ENCODE data around the gene PRMT7. TPM values are rescaled to one million over a fixed set of nuclear protein-coding genes. Genes with fewer than 3 reads are reported as not detected.

PRMT7 gene
- total RNA-seq, 1 donor from 2014 or later, result 30.9 TPM

DNA sequence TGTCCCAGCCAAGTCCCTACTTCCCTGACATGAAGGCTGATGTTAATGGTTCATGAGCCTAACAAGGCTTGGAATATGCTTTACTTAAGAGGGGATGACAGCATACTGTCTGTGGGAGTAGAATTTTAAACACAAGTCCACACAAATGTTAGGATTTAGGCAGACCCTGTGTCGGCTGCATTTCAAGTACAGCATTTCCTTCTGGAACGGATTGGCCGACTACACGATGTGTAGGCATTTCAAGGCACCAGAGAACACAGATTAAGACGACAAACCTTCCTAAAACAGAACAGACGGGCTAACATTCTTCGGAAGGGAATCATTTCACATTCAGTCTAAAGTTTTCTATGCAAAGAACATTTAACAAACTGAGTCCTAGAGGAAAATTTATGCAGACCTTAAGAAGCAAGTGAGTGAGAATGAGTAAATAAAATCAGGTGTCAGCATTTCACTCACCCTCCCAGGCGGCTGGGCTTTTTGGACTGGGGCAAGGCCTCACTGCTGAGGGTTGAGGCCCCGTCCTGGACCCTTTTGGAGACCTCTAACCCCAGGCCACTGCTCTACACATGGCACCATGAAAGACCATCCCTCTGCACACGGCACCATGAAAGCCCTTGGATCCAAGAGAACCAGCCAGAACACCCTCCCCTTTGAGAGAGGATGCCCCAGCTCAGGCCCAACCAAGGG, 70.0 kb downstream of the PRMT7 start:
- no peak for ATAC-seq
- DNase-seq, result no peak
- intact Hi-C loops (cut with micrococcal nuclease), result no loop called here

DNA sequence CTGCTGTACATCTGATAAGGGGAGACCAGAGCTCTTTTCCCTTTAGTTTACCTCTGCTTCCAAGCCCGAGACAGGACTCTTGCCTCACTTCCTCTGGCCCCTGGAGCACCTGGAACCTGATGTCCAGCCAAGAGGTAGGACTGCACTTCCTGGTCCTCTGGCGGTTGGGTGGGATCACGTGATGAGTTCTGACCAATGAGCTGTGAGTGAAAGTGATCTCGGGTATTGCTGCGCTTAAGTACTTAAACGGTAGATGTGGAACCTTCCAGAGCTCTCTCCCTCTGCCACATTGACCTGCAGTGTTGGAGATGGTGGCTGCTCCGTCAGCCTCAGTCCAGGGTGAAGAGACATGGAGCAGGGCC, 70.5 kb downstream of the PRMT7 start:
- intact Hi-C loops (cut with micrococcal nuclease), result no loop called here
- no peak for DNase-seq
- no peak for ATAC-seq

DNA sequence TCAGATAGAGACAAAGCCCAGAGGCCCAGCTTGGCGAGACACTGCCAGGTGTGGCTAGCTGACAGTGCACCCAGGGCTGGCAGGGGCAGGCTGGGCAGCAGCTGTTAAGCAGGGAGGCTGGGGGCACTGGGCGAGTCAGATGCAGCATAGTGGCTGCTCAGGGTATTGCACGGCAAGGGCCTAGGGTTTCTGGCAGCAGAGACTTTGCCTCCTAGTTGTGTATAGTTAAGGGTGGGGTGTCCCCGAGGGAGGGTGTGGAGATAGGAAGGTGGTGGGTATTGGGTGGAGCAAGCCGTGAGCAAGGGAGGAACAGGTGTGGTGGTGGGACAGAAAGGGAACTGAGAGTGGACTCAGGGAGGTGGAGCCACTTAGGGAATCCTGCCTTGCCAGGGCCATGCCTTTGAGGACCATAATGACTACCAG, 71.5 kb downstream of the PRMT7 start:
- DNase-seq, result no peak
- intact Hi-C loops (cut with micrococcal nuclease), result no loop called here
- no peak for ATAC-seq

DNA sequence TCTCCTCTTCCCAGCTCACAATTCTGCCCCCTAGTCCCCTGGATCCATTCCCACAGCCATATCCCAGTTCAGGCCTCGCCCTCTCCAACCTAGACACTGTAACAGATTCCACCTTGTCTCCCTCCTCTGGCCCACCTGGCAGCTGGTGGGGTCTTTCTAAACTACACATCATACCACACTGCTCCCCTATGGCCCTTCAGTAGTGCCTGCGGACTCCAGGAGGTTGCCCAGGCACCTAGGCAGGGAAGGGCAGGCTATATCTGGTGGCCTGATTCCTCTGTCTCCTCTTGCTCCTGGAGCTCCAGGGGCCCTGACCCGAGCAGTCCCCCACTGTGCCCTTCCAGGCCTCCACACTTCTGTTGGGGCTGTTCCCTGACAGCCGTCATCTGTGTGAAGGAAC, 73.0 kb downstream of the PRMT7 start:
- intact Hi-C loops (cut with micrococcal nuclease), result no loop called here
- ATAC-seq (no peak), DNase-seq (no peak)

DNA sequence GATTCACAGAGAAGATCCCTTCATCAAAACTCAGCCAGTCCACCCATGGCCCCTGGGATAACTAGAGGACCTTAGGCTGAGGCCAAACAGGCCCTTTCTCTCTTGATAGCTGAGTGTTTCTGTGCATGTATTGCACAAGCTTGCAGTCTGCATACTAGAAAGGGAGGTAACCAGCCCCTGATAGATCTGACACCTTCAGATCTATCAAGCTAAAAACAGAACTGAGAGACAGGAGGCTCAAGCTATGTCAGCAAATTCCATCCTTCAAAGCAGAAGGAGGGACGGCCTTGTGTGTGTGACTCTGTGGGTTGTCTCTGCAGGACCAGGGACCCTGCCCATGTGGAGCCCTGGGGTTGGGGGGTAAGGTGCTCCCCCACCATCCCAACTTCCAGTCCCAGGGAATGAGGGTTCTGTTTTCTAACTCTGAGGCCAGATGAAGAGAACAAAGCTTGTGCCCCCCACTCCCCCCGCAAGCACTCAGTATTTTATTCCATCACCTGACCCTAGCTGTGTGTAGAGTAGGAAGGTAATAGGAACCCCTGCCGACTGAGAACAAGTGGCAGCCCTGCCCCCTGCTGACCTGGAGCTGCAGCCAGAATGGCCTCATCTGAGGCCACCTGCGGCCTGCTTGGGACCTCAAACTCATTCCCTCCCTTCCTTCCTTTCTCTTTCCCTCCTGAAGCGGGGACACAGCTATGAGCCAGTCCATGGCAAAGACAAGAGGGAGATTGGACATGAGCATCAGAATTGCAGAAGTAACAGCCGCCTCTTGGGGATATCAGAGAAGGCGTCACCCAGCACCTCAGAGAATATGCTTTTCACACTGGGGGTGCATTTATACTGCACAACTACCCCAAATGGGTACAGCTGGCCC, 73.7 kb downstream of the PRMT7 start:
- intact Hi-C loops (cut with micrococcal nuclease), result no loop called here
- DNase-seq (no peak), ATAC-seq (no peak)

DNA sequence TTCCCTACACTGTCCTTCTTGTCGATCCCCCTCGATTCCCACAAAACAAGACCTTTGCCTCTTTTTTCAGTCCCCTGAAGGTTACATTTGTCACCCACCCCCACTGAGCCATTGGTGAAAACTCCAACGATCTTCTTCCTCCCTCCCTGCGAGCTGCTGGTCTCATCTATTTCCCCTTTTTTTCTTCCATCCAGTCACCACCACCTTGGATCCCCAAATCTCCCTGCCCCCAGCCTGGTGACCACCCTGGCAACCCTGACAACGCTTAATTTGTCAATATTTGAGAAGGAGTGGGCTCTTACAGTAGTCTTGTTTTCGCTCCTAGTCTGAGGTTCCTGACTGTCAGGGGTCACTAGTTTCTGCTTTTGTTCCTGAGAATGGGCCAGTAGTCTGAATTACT, 74.6 kb downstream of the PRMT7 start:
- DNase-seq (no peak), ATAC-seq (no peak)
- intact Hi-C loops (cut with micrococcal nuclease), result no loop called here

DNA sequence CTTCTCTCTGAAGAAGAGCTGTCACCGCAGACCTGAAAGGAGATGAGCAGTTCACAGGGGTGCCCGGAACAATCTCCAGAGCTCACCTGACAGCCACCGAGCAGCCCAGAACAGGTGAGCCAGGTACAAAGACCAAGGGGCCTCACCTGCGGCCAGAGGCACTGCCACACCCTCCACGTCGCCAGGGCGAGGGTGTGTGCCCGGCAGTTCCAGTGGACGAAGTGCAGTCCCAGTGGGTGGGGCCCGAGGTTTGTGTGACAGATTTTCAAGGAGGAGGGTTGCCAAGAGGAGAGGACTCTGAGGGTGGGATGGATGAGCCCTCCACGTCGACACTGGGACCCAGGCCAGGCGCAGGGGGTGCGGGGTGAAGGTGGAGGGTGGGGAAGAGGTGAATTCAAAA, 75.8 kb downstream of the PRMT7 start:
- ATAC-seq (no peak), DNase-seq (no peak)
- intact Hi-C loops (cut with micrococcal nuclease), result no loop called here

DNA sequence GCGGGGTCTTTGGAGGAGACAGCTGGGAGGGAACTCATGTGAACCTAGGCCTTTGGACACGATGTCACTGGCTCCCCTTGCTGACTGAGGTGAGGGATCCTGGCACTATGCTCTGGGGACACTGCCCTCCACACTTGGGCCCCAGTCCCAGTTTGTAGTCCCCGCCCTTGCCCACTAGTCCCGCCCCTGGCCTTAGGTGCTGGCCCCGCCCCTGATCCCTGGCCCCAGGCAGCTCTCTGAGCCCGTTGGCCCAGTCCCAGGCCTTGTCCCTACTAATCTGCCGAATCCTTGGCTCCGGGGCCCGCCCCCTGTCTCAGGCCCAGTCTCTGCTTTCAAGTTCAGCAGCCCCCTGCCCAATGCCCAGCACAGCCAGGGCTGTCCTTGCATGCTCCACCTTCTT, 76.5 kb downstream of the PRMT7 start:
- no peak for DNase-seq
- intact Hi-C loops (cut with micrococcal nuclease), result no loop called here

DNA sequence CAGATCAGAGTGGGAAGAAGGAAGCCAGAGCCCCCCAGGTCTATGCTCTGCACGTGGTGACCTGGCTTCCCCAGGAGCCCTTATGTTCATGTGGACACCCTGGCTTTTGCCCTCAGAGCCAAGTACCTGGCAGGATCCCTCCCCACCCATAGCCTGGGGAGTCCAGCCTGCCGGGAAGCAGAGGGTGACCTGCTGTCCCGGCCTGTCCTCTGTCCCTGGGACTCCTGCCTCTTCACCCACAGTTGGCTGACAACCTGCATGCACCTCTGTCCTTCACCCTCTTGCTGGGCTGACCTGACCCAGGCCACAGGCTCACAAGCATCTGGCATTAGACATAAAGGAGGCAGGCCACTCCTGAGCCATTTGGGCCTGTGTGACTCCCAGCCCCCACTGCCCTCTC, 77.3 kb downstream of the PRMT7 start:
- no peak for DNase-seq
- no peak for ATAC-seq
- intact Hi-C loops (cut with micrococcal nuclease), result no loop called here

More for the DNA sequence above, 76.5 kb downstream of the PRMT7 start:
- ATAC-seq, result no peak

DNA sequence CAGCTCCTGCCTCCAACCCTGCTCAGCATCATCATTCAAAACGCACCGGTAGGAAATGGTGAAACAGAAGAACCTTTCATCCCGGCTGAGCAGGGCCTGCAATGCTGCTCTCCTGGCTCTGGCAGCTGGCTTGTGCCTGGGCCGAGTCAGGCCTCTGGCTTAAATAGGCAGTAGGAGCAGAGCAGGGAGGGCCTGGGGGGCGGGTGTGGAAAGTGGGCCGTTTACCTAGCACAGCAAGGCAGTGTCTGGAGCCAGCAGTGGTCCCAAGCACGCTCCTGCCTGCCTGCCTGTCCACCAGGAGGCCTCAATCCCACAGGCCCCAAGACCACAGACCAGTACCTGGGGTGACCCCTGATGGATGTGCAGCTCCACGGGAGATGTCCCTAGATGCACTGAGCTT, 78.2 kb downstream of the PRMT7 start:
- intact Hi-C loops (cut with micrococcal nuclease), result no loop called here
- no peak for ATAC-seq
- no peak for DNase-seq

DNA sequence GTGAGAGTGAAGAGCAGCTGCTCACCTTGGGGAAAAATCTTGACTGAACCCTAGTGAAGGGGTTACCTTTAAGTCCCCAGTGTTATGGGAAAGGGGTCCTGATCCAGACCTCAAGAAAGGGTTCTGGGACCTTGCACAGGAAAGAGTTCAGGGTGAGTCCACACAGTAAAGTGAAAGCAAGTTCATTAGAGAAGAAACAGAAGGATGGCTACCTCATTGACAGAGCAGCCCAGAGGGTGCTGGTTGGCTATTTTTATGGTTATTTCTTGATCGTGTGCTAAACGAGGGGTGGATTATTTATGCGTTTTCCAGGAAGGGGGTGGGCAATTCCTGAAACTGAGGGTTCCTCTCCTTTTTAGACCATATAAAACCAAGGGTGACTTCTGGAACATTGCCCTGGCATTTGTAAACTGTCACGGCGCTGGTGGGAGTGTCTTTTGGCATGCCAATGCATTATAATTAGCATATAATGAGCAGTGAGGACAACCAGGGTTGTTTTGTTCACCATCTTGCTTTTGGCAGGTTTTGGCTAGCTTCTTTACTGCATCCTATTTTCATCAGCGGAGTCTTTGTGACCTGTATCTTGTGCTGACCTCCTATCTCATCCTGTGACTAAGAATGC, 79.0 kb downstream of the PRMT7 start:
- DNase-seq (no peak), ATAC-seq (no peak)
- intact Hi-C loops (cut with micrococcal nuclease), result no loop called here

DNA sequence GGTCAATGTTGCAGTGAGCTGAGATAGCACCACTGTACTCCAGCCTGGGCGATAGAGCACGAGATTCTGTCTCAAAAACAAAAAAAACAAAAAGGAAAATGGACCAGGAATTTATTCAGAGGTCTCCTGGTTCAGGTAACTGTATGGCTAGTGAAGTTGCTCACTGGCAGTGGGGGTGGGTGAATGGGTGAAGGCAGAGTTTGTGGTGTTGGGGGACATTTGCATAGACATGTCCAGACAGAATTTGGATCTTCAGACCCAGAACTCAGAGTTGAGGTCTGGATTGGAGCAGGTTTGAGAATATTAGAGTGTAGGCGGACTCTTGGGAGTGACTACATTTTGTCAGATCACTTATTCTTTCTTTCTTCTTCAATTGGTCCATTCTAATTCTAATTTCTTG, 82.5 kb downstream of the PRMT7 start:
- intact Hi-C loops (cut with micrococcal nuclease), result no loop called here
- no peak for ATAC-seq
- no peak for DNase-seq

DNA sequence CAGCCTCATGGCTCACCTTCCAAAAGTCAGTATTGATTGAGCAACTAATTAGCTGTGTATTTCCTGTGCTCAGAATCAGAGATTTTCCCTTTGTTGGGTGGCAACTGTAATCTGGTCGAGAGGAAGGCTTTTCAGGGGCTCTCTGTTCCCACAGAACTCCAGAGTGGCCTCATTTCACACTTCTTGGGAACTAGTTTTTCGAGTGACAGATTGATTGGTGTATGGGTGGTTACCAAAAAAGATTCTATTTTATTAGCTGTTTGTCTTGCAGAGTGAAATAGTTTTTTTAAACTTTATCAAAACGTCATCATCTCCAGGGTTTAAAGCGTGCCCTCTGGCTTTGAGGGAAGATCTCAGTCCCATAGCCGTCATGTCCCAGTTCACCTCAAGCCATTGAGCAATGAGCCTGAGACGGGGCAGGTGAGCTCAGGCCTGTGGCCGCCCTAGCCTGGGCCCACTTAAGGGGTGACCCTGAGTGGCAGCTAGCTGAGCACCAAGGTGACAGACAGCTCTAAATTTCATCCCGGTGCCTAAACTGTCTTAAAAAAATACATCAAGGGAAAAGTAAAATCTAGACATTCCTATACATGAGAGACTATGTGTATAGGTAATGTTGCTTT, 84.5 kb downstream of the PRMT7 start:
- intact Hi-C loops (cut with micrococcal nuclease), result no loop called here
- DNase-seq (no peak), ATAC-seq (no peak)

DNA sequence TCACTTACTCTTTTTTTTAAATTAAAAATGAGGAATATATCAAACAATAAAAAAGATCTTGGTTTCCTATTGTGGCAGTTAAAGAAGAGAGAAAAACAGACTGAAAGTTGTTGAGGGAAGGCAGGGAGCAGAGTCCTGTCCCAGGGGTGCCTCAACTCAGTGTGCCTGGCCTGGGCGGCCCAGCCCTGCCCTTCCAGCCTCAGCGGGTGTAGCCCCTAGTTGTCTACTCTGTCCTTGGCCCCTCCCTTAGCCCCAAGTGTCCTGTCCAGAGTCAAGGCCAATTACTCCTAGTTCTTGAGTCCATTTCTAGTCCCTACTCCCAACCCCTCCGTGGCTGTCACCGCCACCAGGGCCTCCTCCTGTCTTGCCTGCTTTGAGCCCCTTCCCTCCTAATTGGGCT, 85.0 kb downstream of the PRMT7 start:
- intact Hi-C loops (cut with micrococcal nuclease), result no loop called here
- DNase-seq (no peak), ATAC-seq (no peak)

DNA sequence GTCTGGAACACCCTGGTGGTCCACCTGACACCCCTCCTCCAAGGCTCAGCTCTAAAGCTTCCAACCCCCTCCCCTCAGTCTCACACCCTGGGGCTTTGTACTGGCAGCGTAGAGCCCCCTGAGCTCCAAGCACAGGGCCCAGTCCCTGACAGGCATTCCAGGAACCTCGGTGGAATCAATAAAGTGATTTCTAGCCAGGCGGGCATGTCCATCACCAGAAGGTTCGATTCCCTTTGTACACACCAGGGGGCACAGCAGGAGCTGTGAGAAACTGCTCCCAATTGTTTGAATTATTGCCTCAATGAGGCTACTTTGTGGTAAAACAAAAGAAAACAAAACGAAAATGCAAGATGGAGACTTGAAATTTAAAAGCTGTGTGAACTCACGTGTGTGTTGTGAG, 85.7 kb downstream of the PRMT7 start:
- intact Hi-C loops (cut with micrococcal nuclease), result no loop called here
- DNase-seq (no peak), ATAC-seq (no peak)

DNA sequence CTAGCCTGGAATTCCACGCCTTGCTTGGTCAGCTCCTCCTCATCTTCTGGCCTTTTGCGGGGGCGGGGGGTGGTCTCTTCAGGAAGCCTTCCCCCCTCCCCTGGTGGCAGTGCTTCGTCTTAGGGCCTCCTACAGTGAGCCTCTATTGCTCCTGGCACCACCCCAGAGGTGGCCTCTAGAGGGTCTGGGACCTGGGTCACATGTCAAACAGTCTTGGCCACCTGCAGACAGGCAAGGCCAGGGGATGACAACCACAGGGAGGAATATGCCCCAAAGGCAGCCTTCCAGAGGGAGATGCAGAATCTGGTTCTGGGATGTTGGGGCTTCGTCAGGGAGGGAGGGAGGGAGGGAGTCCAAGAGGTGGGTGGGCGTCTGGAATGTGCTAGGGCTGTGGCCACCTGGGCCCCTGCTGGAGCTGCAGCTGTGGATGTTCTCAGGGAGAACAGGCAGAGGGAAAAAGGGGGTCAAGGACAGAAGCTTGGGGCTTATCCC, 86.9 kb downstream of the PRMT7 start:
- DNase-seq (no peak), ATAC-seq (no peak)
- intact Hi-C loops (cut with micrococcal nuclease), result no loop called here

DNA sequence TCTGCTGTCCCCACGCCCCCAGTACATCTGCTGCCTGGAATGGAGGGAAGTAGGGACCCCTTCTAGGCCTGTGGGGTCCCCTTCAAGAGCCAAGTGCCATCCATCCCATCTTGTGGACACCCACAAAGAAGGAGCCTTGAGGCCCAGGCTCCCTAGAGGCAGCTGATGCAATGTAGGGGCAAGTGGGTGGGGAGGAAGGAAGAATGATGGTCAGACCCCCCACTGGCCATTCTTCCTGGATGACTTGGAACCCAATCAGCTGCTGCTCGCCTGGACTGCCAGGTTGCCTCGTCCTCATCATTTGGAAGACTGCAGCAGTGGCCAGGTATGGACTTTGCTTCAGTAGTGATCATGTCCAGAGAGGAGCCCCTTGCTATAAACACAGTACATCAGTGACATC, 88.6 kb downstream of the PRMT7 start:
- DNase-seq (no peak), ATAC-seq (no peak)
- intact Hi-C loops (cut with micrococcal nuclease), result no loop called here

DNA sequence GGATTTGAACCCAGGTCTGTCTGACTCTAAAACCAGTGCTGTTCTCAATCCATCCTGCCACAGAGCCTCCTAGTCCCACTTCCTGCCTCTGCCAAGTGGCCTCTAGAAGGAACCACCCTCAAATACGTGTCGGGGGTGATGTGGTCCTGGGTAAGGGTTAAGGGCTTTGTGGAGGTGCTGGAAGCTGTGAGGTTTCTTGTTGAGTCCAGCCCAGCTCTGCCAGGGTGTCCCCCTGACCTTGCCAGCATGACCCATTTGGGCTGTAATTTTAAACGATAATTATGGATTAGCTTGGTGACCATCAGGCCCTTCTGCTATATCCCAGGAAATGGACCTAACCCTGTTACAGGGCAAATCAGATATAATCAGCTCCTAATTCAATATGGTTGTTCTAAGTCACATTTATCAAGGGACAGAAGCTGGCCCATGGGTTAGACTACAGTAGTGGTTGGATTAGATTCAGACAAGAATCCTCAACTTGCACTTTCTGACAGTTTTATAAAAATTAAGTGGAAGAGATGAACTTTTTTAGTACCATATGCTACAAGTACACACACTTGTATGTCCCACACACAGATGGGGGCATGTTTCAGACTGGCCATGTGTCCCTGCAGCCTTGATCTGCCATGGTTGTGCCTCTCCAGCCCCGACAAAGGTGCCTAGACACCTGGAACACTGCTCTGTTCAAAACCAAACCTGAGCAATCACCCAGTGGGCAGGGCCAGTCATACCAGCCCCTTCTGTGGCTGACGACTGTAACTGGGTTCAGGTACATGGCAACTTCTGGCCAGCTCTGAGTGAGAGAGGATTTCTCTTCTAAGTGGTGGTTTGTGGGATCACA, 89.5 kb downstream of the PRMT7 start:
- no peak for DNase-seq
- no peak for ATAC-seq
- intact Hi-C loops (cut with micrococcal nuclease), result no loop called here

DNA sequence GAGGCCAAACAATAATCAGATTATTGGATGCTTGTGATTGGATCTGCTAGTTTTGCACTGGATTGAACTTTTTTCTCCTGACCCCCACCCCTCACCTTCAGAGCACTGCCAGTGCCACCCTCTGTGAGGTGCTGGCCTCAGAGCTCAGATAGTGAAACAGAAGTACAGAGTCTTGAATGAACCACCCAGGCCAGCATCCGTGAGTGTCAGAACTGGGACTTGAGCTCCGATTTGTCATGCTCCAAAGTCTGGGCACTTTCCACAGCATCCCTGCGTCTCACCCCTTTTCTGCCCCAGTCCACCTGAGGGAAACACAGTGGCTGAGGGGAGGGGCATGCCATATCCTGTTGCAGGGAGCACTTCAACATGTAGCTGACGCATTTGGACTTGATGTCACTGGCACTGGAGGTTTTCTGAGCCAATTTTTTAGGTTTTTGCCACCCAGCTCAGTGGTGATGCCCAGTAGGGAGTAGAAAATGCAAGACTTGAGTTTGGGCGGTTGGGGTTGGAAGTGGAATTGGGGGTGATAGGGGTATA, 90.2 kb downstream of the PRMT7 start:
- intact Hi-C loops (cut with micrococcal nuclease), result no loop called here
- DNase-seq, result no peak
- no peak for ATAC-seq

Data from left ventricle myocardium superior (tissue), 1 donor.